ENCODE data around the gene MSL1. TPM values are rescaled to one million over a fixed set of nuclear protein-coding genes. Genes with fewer than 3 reads are reported as not detected.

Gene MSL1
- total RNA-seq, 5 donors from 2014 or later (not counting 1 experiment from before 2014, with no cell fraction given): 106 to 136 (median 115) TPM

GRCh38 chr17:40095944-40096791, 25.6 kb upstream of the MSL1 start:
- Mint-ChIP-seq H3K27me3 (no peaks in the 10 kb centered on the region), H3K4me1 (peaks cover 72 to 80% (median 75%) of the 10 kb centered on the region in 3 donors), H3K9me3 (no peaks in the 10 kb centered on the region), H3K36me3 (peaks cover 23% of the 10 kb centered on the region), H3K27ac (peak overlapping the region; percentile 93 to 99), H3K4me3 (peak overlapping the region; percentile 68 to 98 (median 93))
- Histone ChIP-seq H3K9me3 (no peaks in the 10 kb centered on the region), H3K4me3 (ENCODE audit: control insufficient read depth in 1 of 2, extremely low read depth in 1 of 2, low read length in 1 of 2) (peak overlapping the region; percentile 42 to 56), H3K27me3 (replicated peaks in 1 of 2; ENCODE audit: control insufficient read depth in 2 of 2, extremely low read depth in 1 of 2, insufficient read depth in 2 of 2, low read length in 1 of 2) (no peaks in the 10 kb centered on the region), H3K4me1 (ENCODE audit: control insufficient read depth in 1 of 2, extremely low read depth in 1 of 2, insufficient read depth in 2 of 2, low read length in 2 of 2) (peaks cover 48 to 77% of the 10 kb centered on the region in 2 experiments), H3K36me3 (ENCODE audit: control insufficient read depth in 2 of 2, extremely low read depth in 1 of 2, insufficient read depth in 1 of 2, low read length in 1 of 2) (peaks cover 12 to 51% of the 10 kb centered on the region in 2 donors), H3K27ac (ENCODE audit: low read length) (peak overlapping the region; percentile 93)
- ATAC-seq (replicated peaks in 1 of 4) (peak; percentile 47 to 74 (median 55)), DNase-seq (peak; percentile 60 to 96 (median 83))
- POLR2A ChIA-PET: interaction anchor here (0.5 to 0.7 kb wide), 3 partner anchors 9 to 192 kb away, joined by 3 to 4 read pairs (median 3); partner anchors contain the start of gene CDC6 (in 1 of the 2)
- WGBS (ENCODE audit: insufficient coverage): under 1% methylated on average over 16 of the region's 23 CpGs
- CTCF ChIA-PET: interaction anchor here in 1 of 2 donors (0.6 to 5.7 kb wide), 3 partner anchors 15 to 21 kb away, joined by 3 to 75 read pairs (median 4); no protein-coding TSS in a partner anchor

GRCh38 chr17:40097087-40097486, 24.7 kb upstream of the MSL1 start:
- ChIA-PET CTCF (interaction anchor here in 1 of 2 donors (5.7 kb wide), 1 partner anchor 14 kb away, joined by 75 read pairs; no protein-coding TSS in a partner anchor), POLR2A (no interaction called here)

GRCh38 chr17:40097931-40098845, 23.6 kb upstream of the MSL1 start:
- DNase-seq (no peak), ATAC-seq (replicated peaks in 1 of 4) (no peak)
- Histone ChIP-seq H3K4me3 (ENCODE audit: control insufficient read depth in 1 of 2, extremely low read depth in 1 of 2, low read length in 1 of 2) (peak overlapping the region; percentile 17 to 25), H3K27me3 (replicated peaks in 1 of 2; ENCODE audit: control insufficient read depth in 2 of 2, extremely low read depth in 1 of 2, insufficient read depth in 2 of 2, low read length in 1 of 2) (no peaks in the 10 kb centered on the region), H3K36me3 (ENCODE audit: control insufficient read depth in 2 of 2, extremely low read depth in 1 of 2, insufficient read depth in 1 of 2, low read length in 1 of 2) (peaks cover 10 to 38% of the 10 kb centered on the region in 2 donors), H3K9me3 (no peaks in the 10 kb centered on the region), H3K4me1 (ENCODE audit: control insufficient read depth in 1 of 2, extremely low read depth in 1 of 2, insufficient read depth in 2 of 2, low read length in 2 of 2) (peaks cover 55 to 96% of the 10 kb centered on the region in 2 experiments), H3K27ac (ENCODE audit: low read length) (peak overlapping the region; percentile 93)
- H3K9me3 Mint-ChIP-seq: no peaks in the 10 kb centered on the region
- H3K4me3 Mint-ChIP-seq: peak overlapping the region; percentile 93 to 98 (median 98)
- ChIA-PET POLR2A (interaction anchor here (0.5 to 1.6 kb wide), 6 partner anchors 9 to 524 kb away, joined by 3 to 10 read pairs (median 4); no protein-coding TSS in a partner anchor), CTCF (interaction anchor here in 1 of 2 donors (0.6 to 5.7 kb wide), 5 partner anchors 9 to 254 kb away, joined by 3 to 75 read pairs (median 6); no protein-coding TSS in a partner anchor)
- H3K27me3 Mint-ChIP-seq: no peaks in the 10 kb centered on the region
- H3K4me1 Mint-ChIP-seq: peaks cover 87 to 92% (median 92%) of the 10 kb centered on the region in 3 donors
- H3K36me3 Mint-ChIP-seq: peaks cover 23% of the 10 kb centered on the region
- 76% methylated on average over 3 of the region's 9 CpGs for WGBS (ENCODE audit: insufficient coverage)
- peak overlapping the region; percentile 93 to 99 for H3K27ac Mint-ChIP-seq

More at GRCh38 chr17:40097087-40097486, 24.7 kb upstream of the MSL1 start:
- H3K27ac Mint-ChIP-seq: peak overlapping the region; percentile 93 to 99
- peaks cover 10 to 46% of the 10 kb centered on the region in 2 donors for H3K36me3 ChIP-seq (ENCODE audit: control insufficient read depth in 2 of 2, extremely low read depth in 1 of 2, insufficient read depth in 1 of 2, low read length in 1 of 2)
- DNase-seq (no peak), ATAC-seq (replicated peaks in 1 of 4) (no peak)
- H3K9me3 ChIP-seq: no peaks in the 10 kb centered on the region
- H3K27me3 ChIP-seq (replicated peaks in 1 of 2; ENCODE audit: control insufficient read depth in 2 of 2, extremely low read depth in 1 of 2, insufficient read depth in 2 of 2, low read length in 1 of 2): no peaks in the 10 kb centered on the region
- peaks cover 23% of the 10 kb centered on the region for H3K36me3 Mint-ChIP-seq
- no peaks in the 10 kb centered on the region for H3K27me3 Mint-ChIP-seq
- H3K4me1 ChIP-seq (ENCODE audit: control insufficient read depth in 1 of 2, extremely low read depth in 1 of 2, insufficient read depth in 2 of 2, low read length in 2 of 2): peaks cover 50 to 86% of the 10 kb centered on the region in 2 experiments
- H3K4me1 Mint-ChIP-seq: peaks cover 81 to 85% (median 84%) of the 10 kb centered on the region in 3 donors
- H3K4me3 Mint-ChIP-seq: peak overlapping the region; percentile 68 to 98 (median 93)
- peak overlapping the region; percentile 42 to 56 for H3K4me3 ChIP-seq (ENCODE audit: control insufficient read depth in 1 of 2, extremely low read depth in 1 of 2, low read length in 1 of 2)
- H3K9me3 Mint-ChIP-seq: no peaks in the 10 kb centered on the region
- peak overlapping the region; percentile 93 for H3K27ac ChIP-seq (ENCODE audit: low read length)
- WGBS (ENCODE audit: insufficient coverage): 96% methylated on average over 9 of the region's 10 CpGs

- POLR2A ChIA-PET: interaction anchor here (0.6 to 1.6 kb wide), 9 partner anchors 8 to 946 kb away, joined by 3 to 10 read pairs (median 3); no protein-coding TSS in a partner anchor
- peak overlapping the region; percentile 93 to 98 (median 98) for H3K4me3 Mint-ChIP-seq
- CTCF ChIA-PET: interaction anchor here (0.6 to 5.7 kb wide), 9 partner anchors 8 to 325 kb away, joined by 3 to 75 read pairs (median 3); no protein-coding TSS in a partner anchor
- H3K9me3 Mint-ChIP-seq: no peaks in the 10 kb centered on the region
- ATAC-seq (replicated peaks in 1 of 4): peak; percentile 65 to 72 (median 69)
- Histone ChIP-seq H3K9me3 (no peaks in the 10 kb centered on the region), H3K4me3 (ENCODE audit: control insufficient read depth in 1 of 2, extremely low read depth in 1 of 2, low read length in 1 of 2) (peak overlapping the region; percentile 84 to 85), H3K4me1 (ENCODE audit: control insufficient read depth in 1 of 2, extremely low read depth in 1 of 2, insufficient read depth in 2 of 2, low read length in 2 of 2) (peaks cover 61 to 99% of the 10 kb centered on the region in 2 experiments), H3K36me3 (ENCODE audit: control insufficient read depth in 2 of 2, extremely low read depth in 1 of 2, insufficient read depth in 1 of 2, low read length in 1 of 2) (peaks cover 5 to 30% of the 10 kb centered on the region in 2 donors), H3K27ac (ENCODE audit: low read length) (peak overlapping the region; percentile 93), H3K27me3 (replicated peaks in 1 of 2; ENCODE audit: control insufficient read depth in 2 of 2, extremely low read depth in 1 of 2, insufficient read depth in 2 of 2, low read length in 1 of 2) (no peaks in the 10 kb centered on the region)
- H3K27me3 Mint-ChIP-seq: no peaks in the 10 kb centered on the region
- H3K4me1 Mint-ChIP-seq: peaks cover 88 to 94% (median 94%) of the 10 kb centered on the region in 3 donors
- H3K27ac Mint-ChIP-seq: peak overlapping the region; percentile 93 to 99
- peak; percentile 96 to 100 (median 98) for DNase-seq
- WGBS (ENCODE audit: insufficient coverage): under 1% methylated on average over 45 of the region's 52 CpGs
- peaks cover 16% of the 10 kb centered on the region for H3K36me3 Mint-ChIP-seq
These were observed 22.7 kb upstream of the MSL1 start for GRCh38 chr17:40098846-40099618.

- POLR2A ChIA-PET: interaction anchor here (0.7 to 1.6 kb wide), 5 partner anchors 13 to 73 kb away, joined by 3 to 15 read pairs (median 5); no protein-coding TSS in a partner anchor
- CTCF ChIA-PET: interaction anchor here (0.6 to 5.7 kb wide), 11 partner anchors 12 to 324 kb away, joined by 3 to 75 read pairs (median 3); no protein-coding TSS in a partner anchor
- peaks cover 67 to 99% of the 10 kb centered on the region in 2 experiments for H3K4me1 ChIP-seq (ENCODE audit: control insufficient read depth in 1 of 2, extremely low read depth in 1 of 2, insufficient read depth in 2 of 2, low read length in 2 of 2)
- under 1% methylated on average over 15 of the region's 31 CpGs for WGBS (ENCODE audit: insufficient coverage)
- peaks cover 91 to 97% (median 94%) of the 10 kb centered on the region in 3 donors for H3K4me1 Mint-ChIP-seq
- H3K9me3 Mint-ChIP-seq: no peaks in the 10 kb centered on the region
- H3K4me3 ChIP-seq (ENCODE audit: control insufficient read depth in 1 of 2, extremely low read depth in 1 of 2, low read length in 1 of 2): peak overlapping the region; percentile 84 to 85
- H3K36me3 ChIP-seq (ENCODE audit: control insufficient read depth in 2 of 2, extremely low read depth in 1 of 2, insufficient read depth in 1 of 2, low read length in 1 of 2): peaks cover 2 to 23% of the 10 kb centered on the region in 2 donors
- ATAC-seq (replicated peaks in 1 of 4) (no peak), DNase-seq (peak in 3 of 35 experiments; percentile 29 to 52 (median 37))
- H3K36me3 Mint-ChIP-seq: peaks cover 12% of the 10 kb centered on the region
- peak overlapping the region; percentile 93 for H3K27ac ChIP-seq (ENCODE audit: low read length)
- H3K27me3 Mint-ChIP-seq: no peaks in the 10 kb centered on the region
- no peaks in the 10 kb centered on the region for H3K27me3 ChIP-seq (replicated peaks in 1 of 2; ENCODE audit: control insufficient read depth in 2 of 2, extremely low read depth in 1 of 2, insufficient read depth in 2 of 2, low read length in 1 of 2)
- H3K9me3 ChIP-seq: no peaks in the 10 kb centered on the region
- H3K4me3 Mint-ChIP-seq: peak overlapping the region; percentile 93 to 98 (median 98)
- H3K27ac Mint-ChIP-seq: peak overlapping the region; percentile 93 to 99
These were observed 22.0 kb upstream of the MSL1 start for GRCh38 chr17:40099619-40100418.
